Testis (tissue), 3 donors: ENCODE results near the gene EFNA2. TPM values are rescaled to one million over a fixed set of nuclear protein-coding genes. Genes with fewer than 3 reads are reported as not detected.

Experiments used
- DNase-seq: peaks from one replicate; pipeline ENCODE4 v3.0.0-alpha.2; 2019
- H3K27ac ChIP-seq, 2 donors: fragments of 200-600 bp; sonication (generic); one replicate each; pipeline ENCODE4 v1.5.1; 2019
- H3K27me3 ChIP-seq: fragments of 200-600 bp; sonication (generic); one replicate; pipeline ENCODE4 v1.5.1; 2019
- H3K36me3 ChIP-seq: fragments of 200-600 bp; sonication (generic); one replicate; pipeline ENCODE4 v1.5.1; 2017; ENCODE audit warnings: low read depth; ENCODE audit errors: missing control alignments
- H3K4me1 ChIP-seq: fragments of 200-600 bp; sonication (generic); one replicate; pipeline ENCODE4 v1.5.1; 2019
- H3K4me3 ChIP-seq, 2 donors: fragments of 200-600 bp; sonication (generic); one replicate each; pipeline ENCODE4 v1.5.1; 2017 to 2019
- H3K9me3 ChIP-seq: fragments of 200-600 bp; sonication (generic); one replicate; pipeline ENCODE4 v1.5.1; 2017
- CTCF ChIP-seq, 3 experiments: fragments of 450-650 bp in 2 of 3; fragments of 200-600 bp in 1 of 3; sonication (generic) in 1 of 3; IDR thresholded peaks; one replicate each; pipeline ENCODE4 v1.5.1; 2016 to 2019; ENCODE audit warnings: antibody characterized with exemption in 3 of 3, mild to moderate bottlenecking in 2 of 3, moderate library complexity in 1 of 3
- POLR2A ChIP-seq: fragments of 450-650 bp; IDR thresholded peaks from one replicate; pipeline ENCODE4 v1.6.1; 2017; ENCODE audit warnings: antibody characterized with exemption, mild to moderate bottlenecking, moderate library complexity
- WGBS, 2 donors: methylation state at CpG; one replicate each; pipeline ENCODE4 v1.1.5; 2018; 5-methylcytosine and 5-hydroxymethylcytosine counted together
- intact Hi-C: fragments of 100-400 bp; cut with DNase I; formaldehyde crosslinking; loops from one replicate; pipeline ENCODE4 v1.15.1; 2023; ENCODE audit warnings: low total_unique reads
- polyA plus RNA-seq: library from polyadenylated mRNA; stranded (reverse); fragments of 350-450 nt; fragmentation: Illumina TruSeq; extraction: RNeasy Lipid Tissue Mini Kit (QIAGEN cat#74804); gene quantifications from one replicate; pipeline ENCODE4 v1.2.3, GENCODE V29; 2014; ENCODE audit warnings: low read depth, low replicate concordance; ENCODE audit not compliant: insufficient read depth
- total RNA-seq, 2 donors: library from RNA; depleted of rRNA; stranded (reverse); fragments of >200 nt; gene quantifications; one replicate each; pipeline ENCODE4 v1.2.3, GENCODE V29; 2016

EFNA2 gene
- total and polyA plus RNA-seq, 3 donors from 2014 or later, result 0.61 to 2.9 (median 1.5) TPM

DNA sequence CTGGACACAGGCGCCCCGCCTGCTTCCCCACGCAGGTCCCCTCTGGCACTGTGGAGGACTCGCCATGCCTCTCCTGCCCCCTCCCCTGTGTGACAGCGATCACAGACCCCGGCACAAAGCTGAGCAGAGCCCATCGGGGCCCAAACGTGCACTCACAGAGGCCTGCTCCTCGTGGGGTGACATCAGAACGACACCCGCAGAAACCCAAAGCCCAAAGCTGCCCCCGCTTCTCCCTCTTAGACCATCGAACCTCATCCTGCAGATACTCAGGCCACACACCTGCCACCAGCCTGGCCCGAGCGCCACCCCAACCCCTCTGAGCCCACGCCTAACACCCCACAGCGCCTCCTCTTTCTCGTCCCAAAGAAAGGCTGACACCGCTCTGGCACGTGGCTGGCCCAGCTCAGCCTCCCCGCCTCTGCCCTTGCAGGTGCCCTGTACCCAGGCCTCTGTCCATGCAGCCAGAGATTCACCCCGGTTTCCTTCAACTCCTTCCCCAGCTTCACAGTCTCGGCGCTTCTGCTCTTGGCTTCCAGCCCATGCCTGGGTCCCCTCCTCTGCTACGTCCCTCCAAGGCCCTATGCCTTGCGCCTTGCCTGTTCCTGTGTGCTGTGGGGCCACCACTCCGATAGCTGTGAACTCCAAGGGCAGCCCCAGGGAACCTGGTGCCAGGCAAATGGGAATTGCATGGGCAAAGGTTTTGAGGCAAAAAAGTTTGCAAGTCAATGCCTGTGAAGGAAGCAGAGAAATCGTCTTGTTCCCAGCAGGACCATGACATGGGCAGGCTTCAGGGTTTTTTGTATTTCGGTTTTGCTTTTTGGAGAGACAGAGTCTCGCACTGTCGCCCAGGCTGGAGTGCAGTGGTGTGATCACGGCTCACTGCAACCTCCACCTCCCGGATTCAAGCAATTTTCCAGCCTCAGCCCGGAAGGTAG is 47.0 kb upstream of the EFNA2 start:
- intact Hi-C loops, result no loop called here
- Histone ChIP-seq H3K27me3 (no peaks in the 10 kb centered on the region), H3K4me3 (no peak overlapping the region), H3K9me3 (no peaks in the 10 kb centered on the region), H3K27ac (peak overlapping the region; percentile 51 to 95), H3K4me1 (peaks cover 46% of the 10 kb centered on the region), H3K36me3 (no peaks in the 10 kb centered on the region)
- WGBS, 2 donors, result 44 to 47% methylated on average over 26 to 34 of the region's 34 CpGs
- TF ChIP-seq CTCF (IDR thresholded peaks at IDR 0.05) (no peak), POLR2A (no peak)
- DNase-seq, result no peak

- Histone ChIP-seq H3K36me3 (no peaks in the 10 kb centered on the region), H3K4me3 (peak overlapping the region in 1 of 2 donors; percentile 24), H3K9me3 (no peaks in the 10 kb centered on the region), H3K4me1 (peaks cover 54% of the 10 kb centered on the region), H3K27ac (peak overlapping the region; percentile 92 to 95), H3K27me3 (no peaks in the 10 kb centered on the region)
- intact Hi-C loops, result no loop called here
- no peak for DNase-seq
- 60 to 65% methylated on average over 9 to 11 of the region's 11 CpGs for WGBS, 2 donors
- TF ChIP-seq POLR2A (no peak), CTCF (IDR thresholded peaks at IDR 0.05) (no peak)
Observed at GRCh38 chr19:1239420-1239795, 46.3 kb upstream of the EFNA2 start.

- DNase-seq, result peak; percentile 92
- intact Hi-C loops, result no loop called here
- TF ChIP-seq POLR2A (no peak), CTCF (IDR thresholded peaks at IDR 0.05) (peak; percentile 92 to 99 (median 99))
- peak overlapping the region; percentile 92 to 95 for H3K27ac ChIP-seq
- H3K36me3 ChIP-seq, result no peaks in the 10 kb centered on the region
- H3K4me1 ChIP-seq, result peaks cover 60% of the 10 kb centered on the region
- WGBS, 2 donors, result 3 to 10% methylated on average over 16 to 83 of the region's 84 CpGs
- peak overlapping the region; percentile 21 to 36 for H3K4me3 ChIP-seq
- H3K9me3 ChIP-seq, result no peaks in the 10 kb centered on the region
- H3K27me3 ChIP-seq, result no peaks in the 10 kb centered on the region
Observed at GRCh38 chr19:1239796-1240737, 45.6 kb upstream of the EFNA2 start.

DNA sequence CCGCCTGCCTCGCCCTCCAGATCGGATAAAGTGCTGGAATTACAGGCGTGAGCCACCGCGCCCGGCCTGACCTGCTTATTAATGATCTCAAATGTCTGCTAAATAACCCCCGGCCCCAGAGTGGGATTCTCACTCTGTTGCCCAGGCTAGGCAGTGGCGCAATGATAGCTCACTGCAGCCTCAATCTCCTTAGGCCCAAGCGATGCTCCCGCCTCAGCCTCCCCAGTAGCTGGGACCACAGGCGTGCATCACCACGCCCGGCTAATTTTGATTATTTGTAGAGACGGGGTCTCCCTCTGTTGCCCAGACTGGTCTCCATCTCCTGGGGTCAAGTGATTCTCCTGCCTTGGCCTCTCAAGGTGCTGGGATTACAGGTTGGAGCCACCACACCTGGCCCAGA is 44.7 kb upstream of the EFNA2 start:
- DNase-seq, result no peak
- intact Hi-C loops, result no loop called here
- peak overlapping the region in 1 of 2 donors; percentile 88 for H3K4me3 ChIP-seq

More for the DNA sequence above, 44.7 kb upstream of the EFNA2 start:
- 52 to 58% methylated on average over 10 to 15 of the region's 15 CpGs for WGBS, 2 donors
- Histone ChIP-seq H3K27me3 (no peaks in the 10 kb centered on the region), H3K27ac (peak overlapping the region; percentile 90 to 97), H3K4me1 (peaks cover 69% of the 10 kb centered on the region), H3K36me3 (no peaks in the 10 kb centered on the region), H3K9me3 (no peaks in the 10 kb centered on the region)
- no peak for TF ChIP-seq POLR2A
- no peak for TF ChIP-seq CTCF (IDR thresholded peaks at IDR 0.05)
